ENCODE data around the gene RHOF.
A peak's percentile ranks its signal among the peaks of the same experiment; 100 is the strongest.

DNA sequence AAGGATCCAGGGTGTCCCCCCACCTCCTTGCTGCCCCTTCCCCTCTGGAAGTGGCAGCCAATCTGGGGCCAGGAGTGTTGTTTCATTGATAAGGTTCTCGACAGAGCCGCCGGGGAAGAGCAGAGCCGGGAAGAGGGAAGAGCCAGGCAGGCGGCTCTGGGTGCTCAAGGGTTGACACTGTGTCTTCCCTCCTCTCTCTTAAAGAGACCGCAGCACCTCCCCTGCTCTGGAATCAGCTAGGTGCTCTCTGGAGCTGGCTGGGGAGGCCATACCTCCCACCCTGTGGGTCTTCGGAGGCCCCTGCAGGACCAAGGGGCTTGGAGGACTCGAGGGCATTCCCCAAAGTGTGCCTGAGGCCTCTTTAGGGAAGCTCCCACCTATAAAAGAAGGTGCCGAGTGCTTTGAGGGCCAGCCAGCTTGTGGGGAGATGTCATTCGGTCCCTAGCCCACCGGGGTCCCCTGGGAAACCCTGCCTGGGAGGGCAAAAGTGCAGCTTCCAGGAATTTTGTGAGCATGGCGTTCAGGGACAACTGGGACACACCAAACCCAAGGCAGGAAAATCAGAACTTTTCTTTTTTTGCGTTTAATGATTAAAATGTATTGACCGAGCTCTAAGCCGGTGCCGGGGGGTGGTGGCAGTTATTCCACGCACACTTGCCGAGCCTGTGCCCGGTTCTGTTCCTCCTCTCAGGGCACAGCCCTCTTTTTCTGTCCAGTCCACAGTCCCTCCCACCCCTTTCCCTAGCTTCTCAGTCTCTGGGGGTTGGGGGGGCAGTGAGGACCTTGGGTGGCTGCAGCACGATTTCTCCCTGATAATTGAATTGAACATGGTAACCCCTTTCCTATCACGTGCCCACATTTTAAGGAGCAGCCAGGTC, 13.3 kb upstream of the RHOF start:
- TF ChIP-seq, protein P1, sequence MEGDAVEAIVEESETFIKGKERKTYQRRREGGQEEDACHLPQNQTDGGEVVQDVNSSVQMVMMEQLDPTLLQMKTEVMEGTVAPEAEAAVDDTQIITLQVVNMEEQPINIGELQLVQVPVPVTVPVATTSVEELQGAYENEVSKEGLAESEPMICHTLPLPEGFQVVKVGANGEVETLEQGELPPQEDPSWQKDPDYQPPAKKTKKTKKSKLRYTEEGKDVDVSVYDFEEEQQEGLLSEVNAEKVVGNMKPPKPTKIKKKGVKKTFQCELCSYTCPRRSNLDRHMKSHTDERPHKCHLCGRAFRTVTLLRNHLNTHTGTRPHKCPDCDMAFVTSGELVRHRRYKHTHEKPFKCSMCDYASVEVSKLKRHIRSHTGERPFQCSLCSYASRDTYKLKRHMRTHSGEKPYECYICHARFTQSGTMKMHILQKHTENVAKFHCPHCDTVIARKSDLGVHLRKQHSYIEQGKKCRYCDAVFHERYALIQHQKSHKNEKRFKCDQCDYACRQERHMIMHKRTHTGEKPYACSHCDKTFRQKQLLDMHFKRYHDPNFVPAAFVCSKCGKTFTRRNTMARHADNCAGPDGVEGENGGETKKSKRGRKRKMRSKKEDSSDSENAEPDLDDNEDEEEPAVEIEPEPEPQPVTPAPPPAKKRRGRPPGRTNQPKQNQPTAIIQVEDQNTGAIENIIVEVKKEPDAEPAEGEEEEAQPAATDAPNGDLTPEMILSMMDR (IDR thresholded peaks at IDR 0.05): no peak
- TF ChIP-seq POLR2A (IDR thresholded peaks at IDR 0.05): peak; percentile 24
